Keratinocyte (primary cell): ENCODE measurements around the gene IFITM5. TPM values are rescaled to one million over a fixed set of nuclear protein-coding genes. Genes with fewer than 3 reads are reported as not detected.

Experiments
- DNase-seq: peaks from one replicate; pipeline ENCODE4 v3.0.0-alpha.2; 2011; ENCODE audit warnings: low read depth, missing footprints, low spot score
- FAIRE-seq: peaks from 2 replicates; lab custom pipeline; 2011; peaks lifted over from hg19 to GRCh38; lab: Jason Lieb, UNC
- H2AFZ ChIP-seq: 2 replicates; pipeline ENCODE4 v1.6.0; 2012; ENCODE audit warnings: low read length, control low read depth, inconsistent platforms; ENCODE audit not compliant: control insufficient read depth
- H3K27ac ChIP-seq: 2 replicates; pipeline ENCODE4 v1.5.1; 2011; ENCODE audit warnings: low read length; ENCODE audit not compliant: control insufficient read depth, insufficient read depth
- H3K27me3 ChIP-seq: 3 replicates; pipeline ENCODE4 v1.6.0; 2011; ENCODE audit warnings: low read length; ENCODE audit not compliant: control insufficient read depth, insufficient read depth; ENCODE audit errors: extremely low read depth
- H3K36me3 ChIP-seq, 2 experiments: 2 replicates in 1 of 2; 3 replicates in 1 of 2; pipeline ENCODE4 v1.5.1; 2011; ENCODE audit warnings: low read length in 2 of 2, mild to moderate bottlenecking in 1 of 2; ENCODE audit not compliant: control insufficient read depth in 2 of 2, insufficient read depth in 2 of 2; ENCODE audit errors: extremely low read depth in 1 of 2
- H3K4me1 ChIP-seq: 3 replicates; pipeline ENCODE4 v1.5.1; 2011; ENCODE audit warnings: low read length; ENCODE audit not compliant: control insufficient read depth, insufficient read depth; ENCODE audit errors: extremely low read depth
- H3K4me2 ChIP-seq: 3 replicates; pipeline ENCODE4 v1.6.0; 2011; ENCODE audit warnings: low read depth, low read length; ENCODE audit not compliant: control insufficient read depth, insufficient read depth; ENCODE audit errors: extremely low read depth
- H3K4me3 ChIP-seq, 3 experiments: fragments of 200-600 bp in 1 of 3; sonication (generic) in 1 of 3; 2 replicates in 2 of 3; 3 replicates in 1 of 3; pipeline ENCODE4 v1.5.1; 2011 to 2016; ENCODE audit warnings: low read length in 3 of 3, mild to moderate bottlenecking in 3 of 3, control low read depth in 2 of 3, inconsistent platforms in 1 of 3, low read depth in 1 of 3, mixed read lengths in 1 of 3, mixed run types in 1 of 3, moderate library complexity in 1 of 3; ENCODE audit not compliant: control insufficient read depth in 2 of 3, insufficient read depth in 2 of 3; ENCODE audit errors: extremely low read depth in 1 of 3
- H3K79me2 ChIP-seq: 2 replicates; pipeline ENCODE4 v1.6.0; 2012; ENCODE audit warnings: low read length; ENCODE audit not compliant: control insufficient read depth, insufficient read depth
- H3K9ac ChIP-seq: 3 replicates; pipeline ENCODE4 v1.6.0; 2011; ENCODE audit warnings: low read length; ENCODE audit not compliant: control insufficient read depth, insufficient read depth; ENCODE audit errors: extremely low read depth
- H3K9me1 ChIP-seq: 3 replicates; pipeline ENCODE4 v1.6.0; 2011; ENCODE audit warnings: low read length; ENCODE audit not compliant: control insufficient read depth, insufficient read depth; ENCODE audit errors: extremely low read depth
- H3K9me3 ChIP-seq: 2 replicates; pipeline ENCODE4 v1.5.1; 2012; ENCODE audit warnings: low read depth, low read length; ENCODE audit not compliant: control insufficient read depth
- H4K20me1 ChIP-seq: 3 replicates; pipeline ENCODE4 v1.6.0; 2011; ENCODE audit warnings: low read length; ENCODE audit not compliant: control insufficient read depth, insufficient read depth; ENCODE audit errors: extremely low read depth
- EZH2 ChIP-seq: IDR thresholded peaks from one replicate; pipeline ENCODE4 v1.6.1; 2012; ENCODE audit warnings: inconsistent platforms, mild to moderate bottlenecking, low read length, moderate library complexity
- dilution Hi-C: fragments of 300-500 bp; cut with MboI; formaldehyde crosslinking; loops from one replicate; pipeline ENCODE4 v1.7.0; 2020; ENCODE audit warnings: low sequenced_read_pairs; ENCODE audit not compliant: extremely low pct_ligation_motif_present
- polyA plus RNA-seq, 5 experiments: library from polyadenylated mRNA; depleted of rRNA in 3 of 5; stranded (reverse) in 3 of 5; stranded (forward) in 1 of 5; unstranded in 1 of 5; fragments of >200 nt; gene quantifications; 1 replicate in 1 of 5; 2 replicates in 3 of 5; 3 replicates in 1 of 5; pipeline versions ENCODE4 v1.2.1 to v1.2.3, GENCODE V29; 2011 to 2012; ENCODE audit warnings: missing spikeins in 2 of 5, low read depth in 1 of 5, low replicate concordance in 1 of 5
- small RNA-seq, 3 experiments: library from RNA; depleted of rRNA; stranded (forward); fragments of <200 nt; gene quantifications; one replicate each; pipeline ENCODE3, GENCODE V24; 2012; ENCODE audit warnings: low read depth in 3 of 3, low replicate concordance in 1 of 3; ENCODE audit not compliant: insufficient read length in 3 of 3
- TF ChIP-seq, protein P1 (sequence below), 3 experiments: IDR thresholded peaks in 1 of 3; conservative IDR thresholded peaks in 1 of 3; optimal IDR thresholded peaks in 1 of 3; 2 replicates in 2 of 3; 3 replicates in 1 of 3; pipeline versions ENCODE3 to v1.5.1; 2011; ENCODE audit warnings: low read length in 3 of 3, mild to moderate bottlenecking in 3 of 3, moderate library complexity in 2 of 3, control low read depth in 1 of 3, inconsistent platforms in 1 of 3; ENCODE audit not compliant: insufficient read depth in 2 of 3; ENCODE audit errors: extremely low read depth in 1 of 3

Gene IFITM5
- polyA plus RNA-seq, 1 donor (not counting 4 experiments of a cell fraction or from before 2014, with no cell fraction given) = not detected

DNA sequence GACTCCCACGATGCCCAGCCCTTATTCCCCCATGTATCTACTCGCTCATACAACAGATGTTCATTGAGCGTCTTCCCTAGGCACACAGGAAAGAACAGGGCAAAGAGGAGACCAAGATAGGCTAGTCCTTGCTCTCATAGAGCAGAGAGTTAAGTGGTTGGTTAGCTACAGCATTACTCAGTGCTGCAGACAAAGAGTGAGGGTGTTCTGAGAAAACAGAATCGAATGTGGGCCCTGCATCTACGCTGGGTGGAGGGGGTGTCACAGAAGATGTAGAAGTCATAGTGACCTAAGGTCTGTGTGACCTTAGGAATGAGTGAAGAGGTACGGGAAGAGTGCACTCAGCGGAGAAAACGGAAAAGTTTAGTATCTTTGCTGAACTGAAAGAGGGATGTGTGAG, 50.3 kb downstream of the IFITM5 start:
- no peak for FAIRE-seq
- peaks cover 35 to 58% of the 10 kb centered on the region in 2 experiments for H3K36me3 ChIP-seq
- dilution Hi-C loops = no loop called here

More for the DNA sequence above, 50.3 kb downstream of the IFITM5 start:
- H3K9me3 ChIP-seq = no peaks in the 10 kb centered on the region
- no peaks in the 10 kb centered on the region for H4K20me1 ChIP-seq
- H2AFZ ChIP-seq = no peak overlapping the region
- H3K27me3 ChIP-seq = no peaks in the 10 kb centered on the region
- no peaks in the 10 kb centered on the region for H3K4me1 ChIP-seq
- H3K9me1 ChIP-seq = no peaks in the 10 kb centered on the region
- H3K4me2 ChIP-seq = no peak overlapping the region
- H3K27ac ChIP-seq = no peak overlapping the region
- H3K9ac ChIP-seq = no peak overlapping the region
- no peak for TF ChIP-seq EZH2
- TF ChIP-seq, protein P1, sequence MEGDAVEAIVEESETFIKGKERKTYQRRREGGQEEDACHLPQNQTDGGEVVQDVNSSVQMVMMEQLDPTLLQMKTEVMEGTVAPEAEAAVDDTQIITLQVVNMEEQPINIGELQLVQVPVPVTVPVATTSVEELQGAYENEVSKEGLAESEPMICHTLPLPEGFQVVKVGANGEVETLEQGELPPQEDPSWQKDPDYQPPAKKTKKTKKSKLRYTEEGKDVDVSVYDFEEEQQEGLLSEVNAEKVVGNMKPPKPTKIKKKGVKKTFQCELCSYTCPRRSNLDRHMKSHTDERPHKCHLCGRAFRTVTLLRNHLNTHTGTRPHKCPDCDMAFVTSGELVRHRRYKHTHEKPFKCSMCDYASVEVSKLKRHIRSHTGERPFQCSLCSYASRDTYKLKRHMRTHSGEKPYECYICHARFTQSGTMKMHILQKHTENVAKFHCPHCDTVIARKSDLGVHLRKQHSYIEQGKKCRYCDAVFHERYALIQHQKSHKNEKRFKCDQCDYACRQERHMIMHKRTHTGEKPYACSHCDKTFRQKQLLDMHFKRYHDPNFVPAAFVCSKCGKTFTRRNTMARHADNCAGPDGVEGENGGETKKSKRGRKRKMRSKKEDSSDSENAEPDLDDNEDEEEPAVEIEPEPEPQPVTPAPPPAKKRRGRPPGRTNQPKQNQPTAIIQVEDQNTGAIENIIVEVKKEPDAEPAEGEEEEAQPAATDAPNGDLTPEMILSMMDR (optimal IDR thresholded peaks at IDR 0.05 in 1 of 3, IDR thresholded peaks at IDR 0.05 in 1 of 3, conservative IDR thresholded peaks at IDR 0.05 in 1 of 3; ENCODE audit: extremely low read depth in 1 of 3, insufficient read depth in 2 of 3, low read length in 3 of 3) = no peak
- no peak for DNase-seq
- H3K79me2 ChIP-seq = peaks cover 4% of the 10 kb centered on the region
- no peak overlapping the region for H3K4me3 ChIP-seq

Small RNAs within 50 kb of the gene (small RNA-seq; reads per million reads assigned to genes)
- 0 reads per million in 3 experiments for gene AC136475.6

Other genes with a start within 250 kb of the IFITM5 start
- not detected in 3 replicates for gene SCGB1C1, start 106.4 kb downstream of the IFITM5 start, polyA plus RNA-seq
- gene BET1L, start 92.1 kb downstream of the IFITM5 start, polyA plus RNA-seq = 27.0 to 44.8 TPM (median 36.6 TPM) in 3 replicates
- gene RIC8A, start 91.8 kb downstream of the IFITM5 start, polyA plus RNA-seq = 120 to 196 TPM (median 129 TPM) in 3 replicates
- gene SIRT3, start 63.2 kb downstream of the IFITM5 start, polyA plus RNA-seq = 11.2 to 13.7 TPM (median 12.6 TPM) in 3 replicates
- 165 to 221 TPM (median 184 TPM) in 3 replicates for gene PSMD13, start 62.5 kb downstream of the IFITM5 start, polyA plus RNA-seq
- gene NLRP6, start 21.1 kb downstream of the IFITM5 start, polyA plus RNA-seq = not detected in 3 replicates
- gene PGGHG, start 10.4 kb downstream of the IFITM5 start, polyA plus RNA-seq = 4.3 to 12.2 TPM (median 6.2 TPM) in 3 replicates
- 26.9 to 83.0 TPM (median 72.3 TPM) in 3 replicates for gene IFITM2, start 8.3 kb upstream of the IFITM5 start, polyA plus RNA-seq
- gene IFITM1, start 14.5 kb upstream of the IFITM5 start, polyA plus RNA-seq = 333 to 549 TPM (median 333 TPM) in 3 replicates
- gene IFITM3, start 21.3 kb upstream of the IFITM5 start, polyA plus RNA-seq = 295 to 696 TPM (median 435 TPM) in 3 replicates
- 7.3 to 11.5 TPM (median 8.1 TPM) in 3 replicates for gene B4GALNT4, start 70.0 kb upstream of the IFITM5 start, polyA plus RNA-seq
- 125 to 245 TPM (median 127 TPM) in 3 replicates for gene PKP3, start 94.7 kb upstream of the IFITM5 start, polyA plus RNA-seq
- gene SIGIRR, start 115.5 kb upstream of the IFITM5 start, polyA plus RNA-seq = 1.8 to 3.8 TPM (median 2.4 TPM) in 3 replicates
- gene ANO9, start 142.5 kb upstream of the IFITM5 start, polyA plus RNA-seq = 16.1 to 40.2 TPM (median 17.7 TPM) in 3 replicates
- gene PTDSS2, start 150.8 kb upstream of the IFITM5 start, polyA plus RNA-seq = 21.6 to 36.7 TPM (median 31.7 TPM) in 3 replicates
- gene RNH1, start 207.7 kb upstream of the IFITM5 start, polyA plus RNA-seq = 92.0 to 171 TPM (median 108 TPM) in 3 replicates
- gene HRAS, start 236.1 kb upstream of the IFITM5 start, polyA plus RNA-seq = 112 to 164 TPM (median 122 TPM) in 3 replicates
- gene LRRC56, start 238.0 kb upstream of the IFITM5 start, polyA plus RNA-seq = 0.14 to 0.44 TPM (median 0.28 TPM) in 3 replicates